Activated naive CD8-positive, alpha-beta T cell treated with anti-CD3 and anti-CD28 coated beads for 36 hours (primary cell): ENCODE results near the gene FST. TPM values are rescaled to one million over a fixed set of nuclear protein-coding genes. Genes with fewer than 3 reads are reported as not detected.

ENCODE experiments used
- total RNA-seq, 2 experiments: library from RNA; stranded (reverse); gene quantifications; one replicate each; pipeline ENCODE4 v1.2.3, GENCODE V29; 2021

Gene FST
- total RNA-seq, 2 experiments from 2014 or later: 0.10 to 0.22 TPM

Other genes with a start within 250 kb of the FST start
- gene NDUFS4, start 80.0 kb downstream of the FST start, total RNA-seq: 10 to 100 TPM; 59.4 to 65.4 TPM